SK-N-SH treated with all-trans-retinoic acid at 6 μM for 48 hours (cell line): Measurements from ENCODE around the gene RPP25L.
A peak's percentile ranks its signal among the peaks of the same experiment; 100 is the strongest.

Source experiments
- ATAC-seq: fragments of 200-7000 bp; cut with Tn5 transposase; 3 replicates; pipeline ENCODE4 v1.9.1; 2020; ENCODE audit warnings: mild to moderate bottlenecking, moderate library complexity
- ARNTL ChIP-seq: fragments of 450-650 bp; formaldehyde crosslinking; IDR thresholded peaks from 2 replicates; pipeline ENCODE4 v1.5.0; 2020; ENCODE audit warnings: low read depth, mild to moderate bottlenecking, moderate library complexity, borderline replicate concordance
- BACH2 ChIP-seq: fragments of 250-450 bp; sonication (Bioruptor Pico); IDR thresholded peaks from 2 replicates; pipeline ENCODE4 v1.9.0; 2021; ENCODE audit warnings: mild to moderate bottlenecking, borderline replicate concordance
- CSDC2 ChIP-seq: fragments of 250-450 bp; sonication (Bioruptor Pico); IDR thresholded peaks from 2 replicates; pipeline ENCODE4 v1.5.0; 2020; ENCODE audit warnings: mild to moderate bottlenecking, moderate library complexity
- ESRRG ChIP-seq: fragments of 250-450 bp; sonication (Bioruptor Pico); IDR thresholded peaks from 2 replicates; pipeline ENCODE4 v1.6.1; 2021; ENCODE audit warnings: mild to moderate bottlenecking
- GLIS3 ChIP-seq: fragments of 250-450 bp; sonication (Bioruptor Pico); IDR thresholded peaks from 2 replicates; pipeline ENCODE4 v1.5.0; 2020; ENCODE audit warnings: mild to moderate bottlenecking, moderate library complexity
- ISL1 ChIP-seq: fragments of 250-450 bp; sonication (Bioruptor Pico); IDR thresholded peaks from 2 replicates; pipeline ENCODE4 v2.1.2; 2022; ENCODE audit warnings: mild to moderate bottlenecking, moderate library complexity
- OSR1 ChIP-seq: fragments of 250-450 bp; sonication (Bioruptor Pico); IDR thresholded peaks from 2 replicates; pipeline ENCODE4 v1.8.0; 2022; ENCODE audit warnings: moderate library complexity, mild to moderate bottlenecking, inconsistent platforms
- POU6F1 ChIP-seq: fragments of 250-450 bp; sonication (Bioruptor Pico); IDR thresholded peaks from 2 replicates; pipeline ENCODE4 v1.8.0; 2021; ENCODE audit warnings: low read depth, mild to moderate bottlenecking, moderate library complexity, borderline replicate concordance
- PPARA ChIP-seq: fragments of 250-450 bp; sonication (Bioruptor Pico); IDR thresholded peaks from 2 replicates; pipeline ENCODE4 v1.5.0; 2020; ENCODE audit warnings: mild to moderate bottlenecking, borderline replicate concordance
- RARB ChIP-seq: fragments of 250-450 bp; sonication (Bioruptor Pico); IDR thresholded peaks from 2 replicates; pipeline ENCODE4 v1.8.0; 2021; ENCODE audit warnings: mild to moderate bottlenecking, moderate library complexity
- SNAI2 ChIP-seq: fragments of 250-450 bp; sonication (Bioruptor Pico); IDR thresholded peaks from 2 replicates; pipeline ENCODE4 v1.5.0; 2020; ENCODE audit warnings: mild to moderate bottlenecking, moderate library complexity
- TCF4 ChIP-seq: fragments of 250-450 bp; sonication (Bioruptor Pico); IDR thresholded peaks from 2 replicates; pipeline ENCODE4 v1.8.0; 2021; ENCODE audit warnings: mild to moderate bottlenecking, moderate library complexity, borderline replicate concordance
- ZC3H10 ChIP-seq: fragments of 250-450 bp; sonication (Bioruptor Pico); IDR thresholded peaks from 2 replicates; pipeline ENCODE4 v1.5.1; 2021; ENCODE audit warnings: mild to moderate bottlenecking, moderate library complexity
- ZFP3 ChIP-seq: fragments of 250-450 bp; sonication (Bioruptor Pico); IDR thresholded peaks from 2 replicates; pipeline ENCODE4 v1.5.0; 2020; ENCODE audit warnings: mild to moderate bottlenecking, moderate library complexity
- ZFP30 ChIP-seq: fragments of 450-650 bp; formaldehyde crosslinking; IDR thresholded peaks from 2 replicates; pipeline ENCODE4 v1.5.0; 2022; ENCODE audit warnings: mild to moderate bottlenecking, moderate library complexity
- ZNF565 ChIP-seq: fragments of 450-650 bp; formaldehyde crosslinking; conservative IDR thresholded peaks from 2 replicates; pipeline ENCODE4 v1.5.0; 2020; ENCODE audit warnings: low read depth, mild to moderate bottlenecking, moderate library complexity
- ZNF70 ChIP-seq: fragments of 450-650 bp; formaldehyde crosslinking; IDR thresholded peaks from 2 replicates; pipeline ENCODE4 v1.5.0; 2020; ENCODE audit warnings: mild to moderate bottlenecking, moderate library complexity
- ZNF8 ChIP-seq: fragments of 450-650 bp; formaldehyde crosslinking; IDR thresholded peaks from 2 replicates; pipeline ENCODE4 v1.5.0; 2020; ENCODE audit warnings: mild to moderate bottlenecking, moderate library complexity
- TF ChIP-seq, protein P1 (sequence below): fragments of 250-450 bp; sonication (Bioruptor Pico); IDR thresholded peaks from 2 replicates; pipeline ENCODE4 v1.5.0; 2020; ENCODE audit warnings: mild to moderate bottlenecking, moderate library complexity
- TF ChIP-seq, protein P2 (sequence below): fragments of 250-450 bp; sonication (Bioruptor Pico); IDR thresholded peaks from 2 replicates; pipeline ENCODE4 v1.5.1; 2020; ENCODE audit warnings: low read depth, mild to moderate bottlenecking, moderate library complexity
- TF ChIP-seq, protein P3 (sequence below): fragments of 250-450 bp; sonication (Bioruptor Pico); IDR thresholded peaks from 2 replicates; pipeline ENCODE4 v1.5.1; 2021; ENCODE audit warnings: mild to moderate bottlenecking, moderate library complexity

RPP25L gene

DNA sequence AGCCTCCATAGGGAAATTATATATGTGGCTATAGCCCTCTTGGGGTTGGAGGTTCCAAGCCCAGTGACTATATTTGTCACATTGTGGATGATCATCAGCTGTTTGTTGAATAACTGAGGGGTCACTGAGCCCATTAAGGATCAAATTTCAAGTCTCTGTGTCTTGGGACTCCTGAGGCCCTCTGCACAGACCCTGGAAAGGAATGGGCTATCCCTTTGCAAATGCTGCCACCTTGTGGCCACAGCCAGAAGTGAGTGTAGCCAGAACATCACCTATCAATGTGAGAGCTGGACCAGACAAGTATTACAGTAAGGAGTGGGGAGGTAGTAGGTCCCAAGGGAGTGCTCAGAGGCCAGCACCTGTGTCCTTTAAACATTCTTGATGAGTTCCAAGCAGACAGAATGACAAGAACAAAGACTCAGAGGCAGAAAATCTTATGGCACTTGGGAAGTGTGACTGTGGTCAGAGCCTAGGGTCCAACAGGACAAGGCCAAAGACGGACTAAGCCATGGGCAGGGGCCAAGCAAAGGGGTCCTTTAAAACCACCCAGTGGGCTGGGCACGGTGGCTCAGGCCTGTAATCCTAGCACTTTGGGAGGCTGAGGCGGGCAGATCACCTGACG lies 8.2 kb downstream of the RPP25L start:
- TF ChIP-seq PPARA (CRISPR knock-in tag): no peak
- no peak for TF ChIP-seq POU6F1
- no peak for TF ChIP-seq GLIS3 (CRISPR knock-in tag)
- no peak for TF ChIP-seq BACH2 (CRISPR knock-in tag)
- no peak for TF ChIP-seq ZNF70 (CRISPR knock-in tag)
- TF ChIP-seq ZFP3 (CRISPR knock-in tag): no peak
- TF ChIP-seq, protein P1, sequence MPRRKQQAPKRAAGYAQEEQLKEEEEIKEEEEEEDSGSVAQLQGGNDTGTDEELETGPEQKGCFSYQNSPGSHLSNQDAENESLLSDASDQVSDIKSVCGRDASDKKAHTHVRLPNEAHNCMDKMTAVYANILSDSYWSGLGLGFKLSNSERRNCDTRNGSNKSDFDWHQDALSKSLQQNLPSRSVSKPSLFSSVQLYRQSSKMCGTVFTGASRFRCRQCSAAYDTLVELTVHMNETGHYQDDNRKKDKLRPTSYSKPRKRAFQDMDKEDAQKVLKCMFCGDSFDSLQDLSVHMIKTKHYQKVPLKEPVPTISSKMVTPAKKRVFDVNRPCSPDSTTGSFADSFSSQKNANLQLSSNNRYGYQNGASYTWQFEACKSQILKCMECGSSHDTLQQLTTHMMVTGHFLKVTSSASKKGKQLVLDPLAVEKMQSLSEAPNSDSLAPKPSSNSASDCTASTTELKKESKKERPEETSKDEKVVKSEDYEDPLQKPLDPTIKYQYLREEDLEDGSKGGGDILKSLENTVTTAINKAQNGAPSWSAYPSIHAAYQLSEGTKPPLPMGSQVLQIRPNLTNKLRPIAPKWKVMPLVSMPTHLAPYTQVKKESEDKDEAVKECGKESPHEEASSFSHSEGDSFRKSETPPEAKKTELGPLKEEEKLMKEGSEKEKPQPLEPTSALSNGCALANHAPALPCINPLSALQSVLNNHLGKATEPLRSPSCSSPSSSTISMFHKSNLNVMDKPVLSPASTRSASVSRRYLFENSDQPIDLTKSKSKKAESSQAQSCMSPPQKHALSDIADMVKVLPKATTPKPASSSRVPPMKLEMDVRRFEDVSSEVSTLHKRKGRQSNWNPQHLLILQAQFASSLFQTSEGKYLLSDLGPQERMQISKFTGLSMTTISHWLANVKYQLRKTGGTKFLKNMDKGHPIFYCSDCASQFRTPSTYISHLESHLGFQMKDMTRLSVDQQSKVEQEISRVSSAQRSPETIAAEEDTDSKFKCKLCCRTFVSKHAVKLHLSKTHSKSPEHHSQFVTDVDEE: no peak
- no peak for TF ChIP-seq ZFP30
- no peak for TF ChIP-seq ZC3H10 (CRISPR knock-in tag)
- no peak for TF ChIP-seq ARNTL (CRISPR knock-in tag)
- TF ChIP-seq, protein P2, sequence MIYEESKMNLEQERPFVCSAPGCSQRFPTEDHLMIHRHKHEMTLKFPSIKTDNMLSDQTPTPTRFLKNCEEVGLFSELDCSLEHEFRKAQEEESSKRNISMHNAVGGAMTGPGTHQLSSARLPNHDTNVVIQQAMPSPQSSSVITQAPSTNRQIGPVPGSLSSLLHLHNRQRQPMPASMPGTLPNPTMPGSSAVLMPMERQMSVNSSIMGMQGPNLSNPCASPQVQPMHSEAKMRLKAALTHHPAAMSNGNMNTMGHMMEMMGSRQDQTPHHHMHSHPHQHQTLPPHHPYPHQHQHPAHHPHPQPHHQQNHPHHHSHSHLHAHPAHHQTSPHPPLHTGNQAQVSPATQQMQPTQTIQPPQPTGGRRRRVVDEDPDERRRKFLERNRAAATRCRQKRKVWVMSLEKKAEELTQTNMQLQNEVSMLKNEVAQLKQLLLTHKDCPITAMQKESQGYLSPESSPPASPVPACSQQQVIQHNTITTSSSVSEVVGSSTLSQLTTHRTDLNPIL (CRISPR knock-in tag): no peak
- TF ChIP-seq, protein P3, sequence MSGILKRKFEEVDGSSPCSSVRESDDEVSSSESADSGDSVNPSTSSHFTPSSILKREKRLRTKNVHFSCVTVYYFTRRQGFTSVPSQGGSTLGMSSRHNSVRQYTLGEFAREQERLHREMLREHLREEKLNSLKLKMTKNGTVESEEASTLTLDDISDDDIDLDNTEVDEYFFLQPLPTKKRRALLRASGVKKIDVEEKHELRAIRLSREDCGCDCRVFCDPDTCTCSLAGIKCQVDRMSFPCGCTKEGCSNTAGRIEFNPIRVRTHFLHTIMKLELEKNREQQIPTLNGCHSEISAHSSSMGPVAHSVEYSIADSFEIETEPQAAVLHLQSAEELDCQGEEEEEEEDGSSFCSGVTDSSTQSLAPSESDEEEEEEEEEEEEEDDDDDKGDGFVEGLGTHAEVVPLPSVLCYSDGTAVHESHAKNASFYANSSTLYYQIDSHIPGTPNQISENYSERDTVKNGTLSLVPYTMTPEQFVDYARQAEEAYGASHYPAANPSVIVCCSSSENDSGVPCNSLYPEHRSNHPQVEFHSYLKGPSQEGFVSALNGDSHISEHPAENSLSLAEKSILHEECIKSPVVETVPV (CRISPR knock-in tag): no peak
- no peak for TF ChIP-seq SNAI2 (CRISPR knock-in tag)
- TF ChIP-seq RARB (CRISPR knock-in tag): no peak
- peak; percentile 96 for ATAC-seq

DNA sequence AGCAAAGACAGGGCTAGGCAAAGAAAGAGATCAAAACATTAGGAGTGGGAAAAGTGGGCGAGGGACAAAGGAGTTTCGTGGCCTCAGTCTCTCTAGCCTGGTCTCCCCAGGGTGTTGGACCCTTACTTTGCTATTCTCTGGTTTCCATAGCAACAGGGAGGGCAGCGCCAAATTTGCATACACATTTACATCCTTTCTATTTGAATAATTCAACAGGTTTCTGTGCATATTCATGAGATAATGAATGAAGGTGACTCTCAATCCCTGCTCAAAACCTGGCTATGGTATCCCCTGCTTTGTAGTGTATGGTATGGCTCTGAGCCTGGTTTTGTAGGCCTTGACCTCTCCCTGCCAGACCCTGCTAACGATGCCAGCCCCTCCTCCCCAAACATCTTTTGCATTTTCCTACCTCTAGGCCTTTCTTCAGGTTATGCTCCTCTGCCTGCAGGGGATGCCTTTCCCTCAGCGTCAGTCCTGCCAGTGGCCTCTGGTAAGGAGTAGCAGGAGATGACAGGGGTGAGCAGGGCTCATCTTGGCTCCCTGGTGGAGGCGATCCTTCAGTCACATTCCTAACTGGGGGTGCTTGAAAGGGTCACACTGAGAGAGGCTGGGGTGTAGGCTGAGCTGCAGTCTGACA lies 9.8 kb downstream of the RPP25L start:
- ATAC-seq: no peak
- no peak for TF ChIP-seq TCF4 (CRISPR knock-in tag)
- no peak for TF ChIP-seq ZNF8 (CRISPR knock-in tag)
- TF ChIP-seq, protein P1: no peak
- no peak for TF ChIP-seq ZFP3 (CRISPR knock-in tag)
- TF ChIP-seq CSDC2: no peak
- no peak for TF ChIP-seq PPARA (CRISPR knock-in tag)
- TF ChIP-seq ZNF565 (CRISPR knock-in tag): no peak
- no peak for TF ChIP-seq POU6F1
- TF ChIP-seq, protein P2 (CRISPR knock-in tag): no peak
- TF ChIP-seq, protein P3 (CRISPR knock-in tag): no peak
- no peak for TF ChIP-seq ESRRG (CRISPR knock-in tag)
- TF ChIP-seq ZNF70 (CRISPR knock-in tag): no peak
- TF ChIP-seq ARNTL (CRISPR knock-in tag): no peak
- TF ChIP-seq GLIS3 (CRISPR knock-in tag): no peak
- no peak for TF ChIP-seq OSR1 (CRISPR knock-in tag)
- TF ChIP-seq ISL1 (CRISPR knock-in tag): no peak
- no peak for TF ChIP-seq SNAI2 (CRISPR knock-in tag)
